ENCODE results near the gene BRSK1. TPM values are rescaled to one million over a fixed set of nuclear protein-coding genes. Genes with fewer than 3 reads are reported as not detected.
A peak's percentile ranks its signal among the peaks of the same experiment; 100 is the strongest.

The BRSK1 gene
- total and polyA plus RNA-seq, 2 donors from 2014 or later, result 1.4 to 6.5 TPM

DNA sequence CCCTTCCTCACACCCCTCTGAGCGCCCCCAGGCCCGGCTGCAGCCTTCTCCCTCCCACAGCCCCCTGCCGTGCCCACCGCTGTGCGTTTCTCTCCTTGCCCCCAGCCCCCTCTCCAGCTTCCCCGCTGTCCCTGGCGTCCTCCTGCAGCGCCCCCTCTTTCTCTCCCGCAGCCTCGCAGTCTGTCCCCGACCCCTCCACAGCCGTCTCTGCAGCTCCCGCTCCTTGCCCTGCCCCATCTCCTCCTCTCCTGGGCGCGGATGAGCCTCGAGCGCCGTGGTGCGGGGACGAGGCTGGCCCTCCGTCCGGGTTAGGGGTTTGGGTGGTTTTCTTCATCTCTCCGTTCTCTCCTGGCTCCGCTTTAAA is 57.0 kb downstream of the BRSK1 start:
- H3K4me1 ChIP-seq (ENCODE audit: control insufficient read depth in 2 of 3, insufficient read depth in 2 of 3, low read depth in 1 of 3, low read length in 3 of 3), result peaks cover 0 to 16% (median 0%) of the 10 kb centered on the region in 3 donors
- H3K9me3 ChIP-seq (ENCODE audit: control insufficient read depth in 2 of 3, insufficient read depth in 1 of 3, low read length in 3 of 3), result no peaks in the 10 kb centered on the region
- FAIRE-seq (no peak), DNase-seq (peak in 4 of 5 donors; percentile 58 to 83 (median 70))
- intact Hi-C loops (cut with DNase I), result no loop called here
- no peaks in the 10 kb centered on the region for H3K36me3 ChIP-seq (ENCODE audit: control insufficient read depth in 2 of 3, insufficient read depth in 3 of 3, low read length in 3 of 3)
- no peak overlapping the region for H3K27ac ChIP-seq (ENCODE audit: low read depth in 2 of 2, low read length in 2 of 2)
- no peaks in the 10 kb centered on the region for H3K27me3 ChIP-seq (ENCODE audit: control insufficient read depth, insufficient read depth, low read length)
- peak overlapping the region; percentile 68 to 72 (median 68) for H3K4me3 ChIP-seq (ENCODE audit: low read length in 3 of 3)
- peak overlapping the region in 2 of 3 donors; percentile 7 to 87 for H3K9ac ChIP-seq (ENCODE audit: low read length in 3 of 3)
- TF ChIP-seq, protein P1, sequence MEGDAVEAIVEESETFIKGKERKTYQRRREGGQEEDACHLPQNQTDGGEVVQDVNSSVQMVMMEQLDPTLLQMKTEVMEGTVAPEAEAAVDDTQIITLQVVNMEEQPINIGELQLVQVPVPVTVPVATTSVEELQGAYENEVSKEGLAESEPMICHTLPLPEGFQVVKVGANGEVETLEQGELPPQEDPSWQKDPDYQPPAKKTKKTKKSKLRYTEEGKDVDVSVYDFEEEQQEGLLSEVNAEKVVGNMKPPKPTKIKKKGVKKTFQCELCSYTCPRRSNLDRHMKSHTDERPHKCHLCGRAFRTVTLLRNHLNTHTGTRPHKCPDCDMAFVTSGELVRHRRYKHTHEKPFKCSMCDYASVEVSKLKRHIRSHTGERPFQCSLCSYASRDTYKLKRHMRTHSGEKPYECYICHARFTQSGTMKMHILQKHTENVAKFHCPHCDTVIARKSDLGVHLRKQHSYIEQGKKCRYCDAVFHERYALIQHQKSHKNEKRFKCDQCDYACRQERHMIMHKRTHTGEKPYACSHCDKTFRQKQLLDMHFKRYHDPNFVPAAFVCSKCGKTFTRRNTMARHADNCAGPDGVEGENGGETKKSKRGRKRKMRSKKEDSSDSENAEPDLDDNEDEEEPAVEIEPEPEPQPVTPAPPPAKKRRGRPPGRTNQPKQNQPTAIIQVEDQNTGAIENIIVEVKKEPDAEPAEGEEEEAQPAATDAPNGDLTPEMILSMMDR (IDR thresholded peaks at IDR 0.05; ENCODE audit: borderline replicate concordance, extremely low read depth, insufficient read depth), result no peak

DNA sequence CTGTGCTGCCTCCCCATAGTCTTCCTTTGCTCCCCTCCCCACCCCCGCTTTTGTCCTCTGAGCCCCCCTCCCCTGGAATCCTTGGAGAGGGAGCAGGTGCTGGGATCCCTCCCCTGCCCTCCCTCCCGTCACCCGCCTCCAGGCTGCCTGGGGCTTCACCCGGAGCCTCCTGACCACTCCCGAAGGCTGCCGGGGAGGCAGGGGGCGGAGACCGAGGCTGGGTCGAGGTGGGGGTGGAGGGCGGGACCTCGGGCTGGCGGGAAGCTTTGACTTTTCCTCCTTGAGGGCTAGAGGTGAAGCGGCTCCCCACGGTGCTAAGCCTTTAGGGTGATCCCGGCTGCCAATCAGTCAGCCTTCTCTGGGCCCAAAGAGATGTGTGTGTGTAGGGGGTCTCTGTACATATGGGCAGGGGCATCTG is 57.4 kb downstream of the BRSK1 start:
- Histone ChIP-seq H3K4me1 (ENCODE audit: control insufficient read depth in 2 of 3, insufficient read depth in 2 of 3, low read depth in 1 of 3, low read length in 3 of 3) (peaks cover 0 to 16% (median 0%) of the 10 kb centered on the region in 3 donors), H3K4me3 (ENCODE audit: low read length in 3 of 3) (peak overlapping the region in 2 of 3 donors; percentile 44 to 68), H3K27ac (ENCODE audit: low read depth in 2 of 2, low read length in 2 of 2) (no peak overlapping the region), H3K36me3 (ENCODE audit: control insufficient read depth in 2 of 3, insufficient read depth in 3 of 3, low read length in 3 of 3) (no peaks in the 10 kb centered on the region), H3K9ac (ENCODE audit: low read length in 3 of 3) (peak overlapping the region in 1 of 3 donors; percentile 87), H3K27me3 (ENCODE audit: control insufficient read depth, insufficient read depth, low read length) (no peaks in the 10 kb centered on the region), H3K9me3 (ENCODE audit: control insufficient read depth in 2 of 3, insufficient read depth in 1 of 3, low read length in 3 of 3) (no peaks in the 10 kb centered on the region)
- FAIRE-seq (no peak), DNase-seq (peak; percentile 84 to 91 (median 87))
- TF ChIP-seq, protein P1 (IDR thresholded peaks at IDR 0.05; ENCODE audit: borderline replicate concordance, extremely low read depth, insufficient read depth), result no peak
- intact Hi-C loops (cut with DNase I), result no loop called here

DNA sequence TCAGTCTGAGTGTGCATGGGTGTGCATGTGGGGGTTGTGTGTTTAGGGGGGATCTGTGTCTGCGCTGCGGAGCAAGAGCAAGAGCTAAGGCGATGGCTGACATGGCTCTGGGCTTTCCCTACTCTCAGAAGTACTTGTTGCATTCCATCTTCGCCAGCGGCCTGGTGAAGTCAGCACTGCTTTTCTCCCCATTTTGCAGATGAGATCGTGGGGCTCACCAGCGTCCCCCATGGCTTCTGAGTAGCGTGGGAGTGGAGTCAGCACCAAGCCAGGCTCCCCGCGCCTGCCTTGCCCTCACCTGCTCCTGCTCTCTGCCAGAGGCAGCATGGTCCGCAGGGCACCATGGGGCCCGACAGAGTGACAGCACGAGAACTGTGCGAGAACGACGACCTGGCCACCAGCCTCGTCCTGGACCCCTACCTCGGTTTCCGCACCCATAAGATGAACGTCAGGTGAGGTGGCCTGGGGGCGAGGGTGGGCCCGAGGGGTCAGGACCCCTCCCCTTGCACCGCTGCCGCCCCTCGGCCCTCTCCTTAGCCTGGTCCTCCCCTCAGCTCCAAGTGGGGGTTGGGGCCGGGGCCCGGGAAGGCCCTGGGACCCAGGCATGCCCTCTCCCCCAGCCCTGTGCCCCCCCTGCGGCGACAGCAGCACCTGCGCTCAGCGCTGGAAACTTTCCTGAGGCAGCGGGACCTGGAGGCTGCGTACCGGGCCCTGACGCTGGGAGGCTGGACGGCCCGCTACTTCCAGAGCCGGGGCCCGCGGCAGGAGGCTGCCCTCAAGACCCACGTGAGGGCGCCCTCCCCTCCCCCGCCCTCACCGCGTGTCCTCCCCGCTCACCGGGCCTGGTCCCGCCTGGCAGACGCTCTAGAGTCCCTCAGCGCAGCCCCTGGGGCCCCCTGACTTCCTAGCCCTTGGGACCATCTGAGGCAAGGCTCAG is 58.1 kb downstream of the BRSK1 start:
- Histone ChIP-seq H3K4me1 (ENCODE audit: control insufficient read depth in 2 of 3, insufficient read depth in 2 of 3, low read depth in 1 of 3, low read length in 3 of 3) (peaks cover 0 to 16% (median 0%) of the 10 kb centered on the region in 3 donors), H3K4me3 (ENCODE audit: low read length in 3 of 3) (peak overlapping the region in 1 of 3 donors; percentile 44), H3K9ac (ENCODE audit: low read length in 3 of 3) (no peak overlapping the region), H3K36me3 (ENCODE audit: control insufficient read depth in 2 of 3, insufficient read depth in 3 of 3, low read length in 3 of 3) (no peaks in the 10 kb centered on the region), H3K27me3 (ENCODE audit: control insufficient read depth, insufficient read depth, low read length) (no peaks in the 10 kb centered on the region), H3K9me3 (ENCODE audit: control insufficient read depth in 2 of 3, insufficient read depth in 1 of 3, low read length in 3 of 3) (no peaks in the 10 kb centered on the region), H3K27ac (ENCODE audit: low read depth in 2 of 2, low read length in 2 of 2) (no peak overlapping the region)
- intact Hi-C loops (cut with DNase I), result no loop called here
- TF ChIP-seq, protein P1 (IDR thresholded peaks at IDR 0.05; ENCODE audit: borderline replicate concordance, extremely low read depth, insufficient read depth), result no peak
- DNase-seq (peak in 2 of 5 donors; percentile 75 to 78), FAIRE-seq (no peak)
